ENCODE data around the gene DNAJC28.
"Not testable (repeated sequence)": the region's sequence is repeated elsewhere in the genome, so short reads cannot be mapped to it uniquely, and the experiment has no call there.

The DNAJC28 gene

GRCh38 chr21:33461538-33462250, 29.8 kb downstream of the DNAJC28 start:
- H3K27ac Mint-ChIP-seq = no peak overlapping the region
- no peaks in the 10 kb centered on the region for H3K4me1 Mint-ChIP-seq
- H3K9me3 Mint-ChIP-seq = no peaks in the 10 kb centered on the region
- peaks cover 4% of the 10 kb centered on the region for H3K36me3 Mint-ChIP-seq
- H3K27me3 Mint-ChIP-seq = no peaks in the 10 kb centered on the region
- no peak overlapping the region for H3K4me3 Mint-ChIP-seq

GRCh38 chr21:33458861-33459260, 32.7 kb downstream of the DNAJC28 start:
- no peaks in the 10 kb centered on the region for H3K27me3 Mint-ChIP-seq
- no peaks in the 10 kb centered on the region for H3K9me3 Mint-ChIP-seq
- no peak overlapping the region for H3K27ac Mint-ChIP-seq
- H3K4me1 Mint-ChIP-seq = no peaks in the 10 kb centered on the region
- H3K36me3 Mint-ChIP-seq = peaks cover 4% of the 10 kb centered on the region
- no peak overlapping the region for H3K4me3 Mint-ChIP-seq

- no peak overlapping the region for H3K27ac Mint-ChIP-seq
- H3K4me3 Mint-ChIP-seq = no peak overlapping the region
- peaks cover 8% of the 10 kb centered on the region for H3K36me3 Mint-ChIP-seq
- no peaks in the 10 kb centered on the region for H3K27me3 Mint-ChIP-seq
- no peaks in the 10 kb centered on the region for H3K4me1 Mint-ChIP-seq
- H3K9me3 Mint-ChIP-seq = no peaks in the 10 kb centered on the region
Measured at GRCh38 chr21:33455686-33456446, 35.6 kb downstream of the DNAJC28 start.

- H3K27me3 Mint-ChIP-seq = no peaks in the 10 kb centered on the region
- no peak overlapping the region for H3K4me3 Mint-ChIP-seq
- no peaks in the 10 kb centered on the region for H3K4me1 Mint-ChIP-seq
- no peak overlapping the region for H3K27ac Mint-ChIP-seq
- peaks cover 6% of the 10 kb centered on the region for H3K36me3 Mint-ChIP-seq
- H3K9me3 Mint-ChIP-seq = no peaks in the 10 kb centered on the region
Measured at GRCh38 chr21:33452362-33452761, 39.2 kb downstream of the DNAJC28 start.

- Mint-ChIP-seq H3K4me3 (no peak overlapping the region), H3K36me3 (peaks cover 6% of the 10 kb centered on the region), H3K4me1 (no peaks in the 10 kb centered on the region), H3K9me3 (no peaks in the 10 kb centered on the region), H3K27ac (no peak overlapping the region), H3K27me3 (no peaks in the 10 kb centered on the region)
Measured at GRCh38 chr21:33451634-33452071, 39.9 kb downstream of the DNAJC28 start.

- Mint-ChIP-seq H3K27me3 (no peaks in the 10 kb centered on the region), H3K9me3 (no peaks in the 10 kb centered on the region), H3K4me3 (no peak overlapping the region)
Measured at GRCh38 chr21:33449616-33450015, 41.9 kb downstream of the DNAJC28 start.

GRCh38 chr21:33446620-33447019, 44.9 kb downstream of the DNAJC28 start:
- not testable (repeated sequence) for H3K27ac Mint-ChIP-seq, H3K9me3 Mint-ChIP-seq, H3K36me3 Mint-ChIP-seq, H3K4me3 Mint-ChIP-seq, H3K27me3 Mint-ChIP-seq, H3K4me1 Mint-ChIP-seq

More at GRCh38 chr21:33449616-33450015, 41.9 kb downstream of the DNAJC28 start:
- H3K36me3 Mint-ChIP-seq = peaks cover 6% of the 10 kb centered on the region
- H3K4me1 Mint-ChIP-seq = peaks cover 4% of the 10 kb centered on the region
- H3K27ac Mint-ChIP-seq = no peak overlapping the region

- H3K4me1 Mint-ChIP-seq = peaks cover 9% of the 10 kb centered on the region
- H3K36me3 Mint-ChIP-seq = peaks cover 2% of the 10 kb centered on the region
- H3K27ac Mint-ChIP-seq = no peak overlapping the region
Measured at GRCh38 chr21:33444499-33444898, 47.0 kb downstream of the DNAJC28 start.

GRCh38 chr21:33443194-33443593, 48.3 kb downstream of the DNAJC28 start:
- H3K27ac Mint-ChIP-seq = no peak overlapping the region

More at GRCh38 chr21:33444499-33444898, 47.0 kb downstream of the DNAJC28 start:
- no peak overlapping the region for H3K4me3 Mint-ChIP-seq
- no peaks in the 10 kb centered on the region for H3K27me3 Mint-ChIP-seq
- no peaks in the 10 kb centered on the region for H3K9me3 Mint-ChIP-seq

GRCh38 chr21:33441489-33442477, 49.7 kb downstream of the DNAJC28 start:
- Mint-ChIP-seq H3K4me3 (no peak overlapping the region), H3K36me3 (peaks cover 7% of the 10 kb centered on the region), H3K4me1 (peaks cover 9% of the 10 kb centered on the region), H3K9me3 (no peaks in the 10 kb centered on the region), H3K27me3 (no peaks in the 10 kb centered on the region), H3K27ac (no peak overlapping the region)

More at GRCh38 chr21:33443194-33443593, 48.3 kb downstream of the DNAJC28 start:
- H3K4me1 Mint-ChIP-seq = peaks cover 9% of the 10 kb centered on the region
- no peaks in the 10 kb centered on the region for H3K9me3 Mint-ChIP-seq
- no peak overlapping the region for H3K4me3 Mint-ChIP-seq
- H3K36me3 Mint-ChIP-seq = peaks cover 5% of the 10 kb centered on the region
- H3K27me3 Mint-ChIP-seq = no peaks in the 10 kb centered on the region
